Trophoblast cell (in vitro differentiated cells and primary cell): ENCODE measurements around the gene TBC1D17.

Source experiments
- DNase-seq, 2 donors: peaks; one replicate each; pipeline ENCODE4 v3.0.0-alpha.2; 2016
- H2AFZ ChIP-seq: 2 replicates; pipeline ENCODE4 v1.6.1; 2013; ENCODE audit warnings: low read length, moderate library complexity, mild to moderate bottlenecking; ENCODE audit not compliant: insufficient read depth, poor library complexity
- H2AK5ac ChIP-seq: 2 replicates; pipeline ENCODE4 v1.6.1; 2013; ENCODE audit warnings: mild to moderate bottlenecking, low read length
- H2BK120ac ChIP-seq: 2 replicates; pipeline ENCODE4 v1.6.1; 2013; ENCODE audit warnings: low read length, mild to moderate bottlenecking, moderate library complexity; ENCODE audit not compliant: insufficient read depth, poor library complexity
- H2BK12ac ChIP-seq: 2 replicates; pipeline ENCODE4 v1.6.1; 2013; ENCODE audit warnings: mild to moderate bottlenecking, low read length, moderate library complexity
- H2BK5ac ChIP-seq: 2 replicates; pipeline ENCODE4 v1.6.1; 2013; ENCODE audit warnings: low read length, low read depth, moderate library complexity, mild to moderate bottlenecking; ENCODE audit not compliant: poor library complexity
- H3K14ac ChIP-seq: 2 replicates; pipeline ENCODE4 v1.6.1; 2013; ENCODE audit warnings: mild to moderate bottlenecking, low read length
- H3K18ac ChIP-seq: 2 replicates; pipeline ENCODE4 v1.6.1; 2013; ENCODE audit warnings: mild to moderate bottlenecking, low read length
- H3K23ac ChIP-seq: 2 replicates; pipeline ENCODE4 v1.6.1; 2013; ENCODE audit warnings: low read length
- H3K27ac ChIP-seq: 2 replicates; pipeline ENCODE4 v1.5.1; 2013; ENCODE audit warnings: low read depth, mild to moderate bottlenecking, inconsistent platforms, low read length, moderate library complexity
- H3K27me3 ChIP-seq: 2 replicates; pipeline ENCODE4 v1.6.1; 2013; ENCODE audit warnings: inconsistent platforms, mild to moderate bottlenecking, low read length, moderate library complexity; ENCODE audit not compliant: insufficient read depth
- H3K36me3 ChIP-seq, 2 experiments: 1 replicate in 1 of 2; 2 replicates in 1 of 2; pipeline ENCODE4 v1.6.1; 2013; ENCODE audit warnings: low read length in 2 of 2, mild to moderate bottlenecking in 2 of 2, moderate library complexity in 1 of 2; ENCODE audit not compliant: insufficient read depth in 2 of 2, control insufficient read depth in 1 of 2
- H3K4ac ChIP-seq: 2 replicates; pipeline ENCODE4 v1.6.1; 2013; ENCODE audit warnings: low read depth, mild to moderate bottlenecking, low read length, moderate library complexity
- H3K4me1 ChIP-seq, 2 experiments: 1 replicate in 1 of 2; 2 replicates in 1 of 2; pipeline ENCODE4 v1.6.1; 2013; ENCODE audit warnings: low read length in 2 of 2, mild to moderate bottlenecking in 2 of 2, moderate library complexity in 1 of 2; ENCODE audit not compliant: insufficient read depth in 2 of 2, control insufficient read depth in 1 of 2
- H3K4me2 ChIP-seq: 2 replicates; pipeline ENCODE4 v1.6.1; 2013; ENCODE audit warnings: inconsistent platforms, mild to moderate bottlenecking, low read length, moderate library complexity
- H3K4me3 ChIP-seq: 2 replicates; pipeline ENCODE4 v1.5.1; 2013; ENCODE audit warnings: mild to moderate bottlenecking, low read depth, low read length, inconsistent platforms
- H3K79me1 ChIP-seq: one replicate; pipeline ENCODE4 v1.6.1; 2013; ENCODE audit warnings: low read length
- H3K79me2 ChIP-seq: 2 replicates; pipeline ENCODE4 v1.6.1; 2013; ENCODE audit warnings: low read length, mild to moderate bottlenecking; ENCODE audit not compliant: control insufficient read depth, insufficient read depth, poor library complexity
- H3K9ac ChIP-seq: 2 replicates; pipeline ENCODE4 v1.6.1; 2013; ENCODE audit warnings: mild to moderate bottlenecking, low read length
- H3K9me3 ChIP-seq: 2 replicates; pipeline ENCODE4 v1.6.1; 2013; ENCODE audit warnings: low read depth, mild to moderate bottlenecking, control low read depth, inconsistent platforms, low read length; ENCODE audit not compliant: insufficient read depth
- H4K12ac ChIP-seq: 2 replicates; pipeline ENCODE4 v1.6.1; 2013; ENCODE audit warnings: low read depth, mild to moderate bottlenecking, low read length, moderate library complexity
- H4K8ac ChIP-seq: 2 replicates; pipeline ENCODE4 v1.6.1; 2013; ENCODE audit warnings: low read depth, mild to moderate bottlenecking, low read length, moderate library complexity
- H4K91ac ChIP-seq: one replicate; pipeline ENCODE4 v1.6.1; 2013; ENCODE audit warnings: low read depth, mild to moderate bottlenecking, low read length, moderate library complexity
- WGBS: extraction: QIAGEN DNeasy Blood & Tissue Kit; methylation state at CpG from one replicate; pipeline ENCODE4 v1.1.7; 2013; ENCODE audit warnings: missing lambda C conversion rate; ENCODE audit not compliant: insufficient read length, insufficient coverage; ENCODE audit errors: extremely low coverage; 5-methylcytosine and 5-hydroxymethylcytosine counted together

TBC1D17 gene

GRCh38 chr19:49915271-49915670 lies 37.8 kb downstream of the TBC1D17 start:
- Histone ChIP-seq H2AFZ (no peak overlapping the region), H3K4me3 (no peak overlapping the region), H3K14ac (no peak overlapping the region), H3K9me3 (peaks cover 2% of the 10 kb centered on the region), H4K91ac (no peak overlapping the region), H4K8ac (no peak overlapping the region), H3K27ac (no peak overlapping the region), H2BK5ac (no peak overlapping the region), H2BK12ac (no peak overlapping the region), H3K4me1 (no peaks in the 10 kb centered on the region), H3K18ac (no peak overlapping the region), H3K79me1 (no peaks in the 10 kb centered on the region), H3K79me2 (no peaks in the 10 kb centered on the region), H3K36me3 (peaks cover 40 to 54% of the 10 kb centered on the region in 2 experiments), H3K9ac (no peak overlapping the region), H3K23ac (no peak overlapping the region), H3K27me3 (no peaks in the 10 kb centered on the region), H3K4ac (no peak overlapping the region), H3K4me2 (no peak overlapping the region), H2AK5ac (no peak overlapping the region), H2BK120ac (no peak overlapping the region), H4K12ac (no peak overlapping the region)
- no peak for DNase-seq
- WGBS: no CpG with 5 or more reads among the region's 6 CpGs

DNA sequence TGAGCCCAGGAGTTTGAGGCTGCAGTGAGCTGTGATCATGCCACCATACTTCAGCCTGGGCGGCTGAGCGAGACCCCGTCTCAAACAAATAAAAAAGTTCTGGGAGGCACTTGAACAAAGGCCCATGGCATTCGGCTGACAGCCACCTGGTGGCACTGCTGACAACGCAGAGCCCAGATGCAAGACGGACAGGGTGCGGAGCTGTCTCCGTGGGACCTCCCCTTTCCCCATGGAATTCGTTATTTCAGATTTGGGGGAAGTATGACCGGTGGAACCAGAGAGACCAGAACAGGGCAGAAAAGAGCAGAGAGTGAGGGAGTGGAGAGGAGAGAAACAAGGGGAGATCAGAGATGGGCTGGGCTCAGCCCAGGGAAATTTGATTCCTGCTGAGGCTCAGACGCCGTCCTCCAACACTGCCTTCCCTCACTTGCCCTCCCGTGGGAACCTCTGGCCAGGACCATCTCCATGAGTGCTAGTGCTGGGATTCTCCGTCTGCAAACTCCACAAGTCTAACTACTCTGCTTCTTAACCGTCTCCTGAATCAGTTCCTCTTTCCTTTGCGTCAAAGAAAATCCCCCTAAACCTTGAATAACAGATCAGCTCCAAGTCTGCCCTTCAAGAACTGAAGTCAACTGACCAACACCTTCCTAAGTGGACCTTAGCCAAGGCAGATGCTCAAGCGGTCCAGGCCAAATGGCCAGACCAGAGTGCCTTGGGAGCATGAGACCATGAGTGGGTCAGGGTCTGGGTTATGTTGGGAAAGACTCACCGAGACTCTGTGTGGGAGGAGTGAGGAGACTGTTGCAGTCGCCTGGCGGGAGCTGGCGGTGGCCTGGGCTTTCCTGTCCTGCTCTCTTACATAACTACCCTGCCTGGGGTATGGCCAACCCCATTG lies 39.6 kb downstream of the TBC1D17 start:
- Histone ChIP-seq H2AK5ac (no peak overlapping the region), H3K9ac (no peak overlapping the region), H3K4ac (no peak overlapping the region), H3K4me3 (no peak overlapping the region), H2BK12ac (no peak overlapping the region), H3K4me2 (no peak overlapping the region), H4K8ac (no peak overlapping the region), H3K27me3 (no peaks in the 10 kb centered on the region), H3K79me1 (no peaks in the 10 kb centered on the region), H3K79me2 (peaks cover 3% of the 10 kb centered on the region), H2AFZ (no peak overlapping the region), H4K12ac (no peak overlapping the region), H3K9me3 (peaks cover 2% of the 10 kb centered on the region), H4K91ac (no peak overlapping the region), H3K14ac (no peak overlapping the region), H2BK120ac (no peak overlapping the region), H3K18ac (no peak overlapping the region), H3K4me1 (peaks cover 0 to 2% of the 10 kb centered on the region in 2 experiments), H3K23ac (no peak overlapping the region), H3K36me3 (peaks cover 49 to 64% of the 10 kb centered on the region in 2 experiments), H3K27ac (no peak overlapping the region), H2BK5ac (no peak overlapping the region)
- peak; percentile 27 to 43 for DNase-seq
- no CpG with 5 or more reads among the region's 21 CpGs for WGBS

DNA sequence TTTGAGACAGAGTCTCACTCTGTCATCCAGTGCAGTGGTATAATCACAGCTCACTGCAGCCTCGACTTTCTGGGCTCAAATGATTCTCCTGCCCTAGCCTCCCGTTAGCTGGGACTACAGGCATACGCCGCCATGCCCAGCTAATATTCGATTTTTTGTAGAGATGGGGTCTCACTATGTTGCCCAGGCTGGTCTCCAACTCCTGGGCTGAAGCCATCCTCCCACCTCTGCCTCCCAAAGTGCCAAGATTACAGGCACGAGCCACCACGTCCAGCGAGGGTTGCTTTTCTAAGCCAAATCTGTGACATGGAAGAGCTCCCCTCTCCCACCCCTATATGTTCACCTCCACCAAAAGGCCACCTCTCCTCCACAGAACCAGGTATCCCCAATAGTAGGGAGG lies 40.6 kb downstream of the TBC1D17 start:
- Histone ChIP-seq H2BK12ac (no peak overlapping the region), H2AK5ac (no peak overlapping the region), H4K8ac (no peak overlapping the region), H2AFZ (no peak overlapping the region), H3K9ac (no peak overlapping the region), H4K12ac (no peak overlapping the region), H3K79me1 (no peaks in the 10 kb centered on the region), H3K18ac (no peak overlapping the region), H3K4me3 (no peak overlapping the region), H3K79me2 (peaks cover 3% of the 10 kb centered on the region), H3K27me3 (no peaks in the 10 kb centered on the region), H3K14ac (no peak overlapping the region), H2BK120ac (no peak overlapping the region), H3K4me2 (no peak overlapping the region), H3K4ac (no peak overlapping the region), H4K91ac (no peak overlapping the region), H3K23ac (no peak overlapping the region), H3K9me3 (peaks cover 2% of the 10 kb centered on the region), H2BK5ac (no peak overlapping the region), H3K4me1 (peaks cover 0 to 2% of the 10 kb centered on the region in 2 experiments), H3K36me3 (peaks cover 50 to 65% of the 10 kb centered on the region in 2 experiments), H3K27ac (no peak overlapping the region)
- DNase-seq: no peak
- WGBS: no CpG with 5 or more reads among the region's 8 CpGs

GRCh38 chr19:49920624-49921363 lies 43.3 kb downstream of the TBC1D17 start:
- H3K79me1 ChIP-seq: no peaks in the 10 kb centered on the region
- no peak overlapping the region for H3K27ac ChIP-seq

More at GRCh38 chr19:49920624-49921363, 43.3 kb downstream of the TBC1D17 start:
- no peak overlapping the region for H4K8ac ChIP-seq
- H2AK5ac ChIP-seq: no peak overlapping the region
- no CpG with 5 or more reads among the region's 24 CpGs for WGBS
- H3K36me3 ChIP-seq: peaks cover 50 to 64% of the 10 kb centered on the region in 2 experiments
- H3K4me3 ChIP-seq: no peak overlapping the region
- H3K9ac ChIP-seq: no peak overlapping the region
- H3K79me2 ChIP-seq: peaks cover 3% of the 10 kb centered on the region
- H2BK12ac ChIP-seq: no peak overlapping the region
- H4K12ac ChIP-seq: no peak overlapping the region
- no peak overlapping the region for H3K4me2 ChIP-seq
- no peak overlapping the region for H3K23ac ChIP-seq
- H4K91ac ChIP-seq: no peak overlapping the region
- no peak overlapping the region for H3K18ac ChIP-seq
- no peaks in the 10 kb centered on the region for H3K27me3 ChIP-seq
- no peak overlapping the region for H3K14ac ChIP-seq
- no peaks in the 10 kb centered on the region for H3K9me3 ChIP-seq
- DNase-seq: no peak
- H3K4ac ChIP-seq: peak overlapping the region; percentile 73
- H2AFZ ChIP-seq: no peak overlapping the region
- H2BK5ac ChIP-seq: no peak overlapping the region
- H2BK120ac ChIP-seq: no peak overlapping the region
- peaks cover 0 to 2% of the 10 kb centered on the region in 2 experiments for H3K4me1 ChIP-seq
